Endothelial cell (in vitro differentiated cells): ENCODE results near the gene SLC6A11. TPM values are rescaled to one million over a fixed set of nuclear protein-coding genes. Genes with fewer than 3 reads are reported as not detected.

ENCODE experiments used
- DNase-seq: peaks from one replicate; pipeline ENCODE4 v3.0.0; 2021; ENCODE audit warnings: low spot score
- H3K27ac Mint-ChIP-seq: one replicate; pipeline ENCODE4 v1.8.0; 2021; ENCODE audit warnings: mixed read lengths, inconsistent platforms; ENCODE audit not compliant: unreplicated experiment
- H3K27me3 Mint-ChIP-seq: one replicate; pipeline ENCODE4 v1.8.0; 2021; ENCODE audit warnings: mild to moderate bottlenecking, moderate library complexity, mixed read lengths, inconsistent platforms; ENCODE audit not compliant: unreplicated experiment
- H3K36me3 Mint-ChIP-seq: one replicate; pipeline ENCODE4 v1.8.0; 2021; ENCODE audit warnings: mild to moderate bottlenecking, low read depth, mixed read lengths, inconsistent platforms; ENCODE audit not compliant: unreplicated experiment
- H3K4me1 Mint-ChIP-seq: one replicate; pipeline ENCODE4 v1.8.0; 2021; ENCODE audit warnings: mild to moderate bottlenecking, mixed read lengths, inconsistent platforms; ENCODE audit not compliant: unreplicated experiment
- H3K4me3 Mint-ChIP-seq: one replicate; pipeline ENCODE4 v1.8.0; 2021; ENCODE audit warnings: mild to moderate bottlenecking, mixed read lengths, inconsistent platforms; ENCODE audit not compliant: unreplicated experiment
- H3K9me3 Mint-ChIP-seq: one replicate; pipeline ENCODE4 v1.8.0; 2021; ENCODE audit warnings: mixed read lengths, inconsistent platforms; ENCODE audit not compliant: unreplicated experiment
- total RNA-seq: library from RNA; stranded (reverse); fragmentation: NEBNext Ultra II Directional; extraction: Animal tissue kit (Norgen Biotek cat#: 25700); gene quantifications from one replicate; pipeline ENCODE4 v1.2.1, GENCODE V29; 2021; ENCODE audit not compliant: unreplicated experiment
- TF ChIP-seq, protein P1 (sequence below): fragments of 200-600 bp; sonication (generic); IDR thresholded peaks from one replicate; pipeline ENCODE4 v1.5.0; 2021; ENCODE audit warnings: antibody characterized with exemption; ENCODE audit not compliant: unreplicated experiment

Gene SLC6A11
- total RNA-seq, 1 donor from 2014 or later = 0.15 TPM

DNA sequence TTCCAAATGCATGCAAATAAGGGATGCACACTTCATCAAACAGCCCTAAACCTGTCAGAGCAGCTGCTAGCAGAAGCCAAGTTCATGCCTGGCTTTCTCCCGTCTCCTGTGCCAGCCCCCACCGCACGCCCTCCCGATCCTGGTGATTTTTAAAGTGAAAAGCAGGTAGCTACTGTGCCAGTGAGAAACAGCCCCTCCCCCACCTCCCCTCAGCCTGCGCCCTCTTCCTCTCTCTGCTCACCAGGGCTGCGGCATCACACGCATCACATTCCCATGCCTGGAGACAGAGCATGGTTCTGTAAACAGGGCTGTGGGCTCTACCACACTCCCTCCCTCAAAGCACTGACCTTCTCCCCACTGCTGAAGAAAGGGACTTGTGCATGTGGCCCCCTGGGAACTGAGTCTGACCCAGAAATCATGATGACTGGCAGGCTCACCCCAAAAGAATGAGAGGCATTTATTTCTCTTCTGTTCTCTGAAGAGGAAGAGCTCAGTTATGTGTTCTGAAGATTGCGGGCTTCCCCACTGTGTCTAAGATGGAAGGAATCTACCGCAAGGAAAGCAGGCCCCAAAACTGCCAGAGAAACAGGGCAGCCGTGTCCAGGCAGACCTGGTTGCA lies 162.0 kb downstream of the SLC6A11 start:
- peaks cover 9% of the 10 kb centered on the region for H3K27me3 Mint-ChIP-seq
- no peak overlapping the region for H3K4me3 Mint-ChIP-seq
- H3K4me1 Mint-ChIP-seq = peaks cover 29% of the 10 kb centered on the region

DNA sequence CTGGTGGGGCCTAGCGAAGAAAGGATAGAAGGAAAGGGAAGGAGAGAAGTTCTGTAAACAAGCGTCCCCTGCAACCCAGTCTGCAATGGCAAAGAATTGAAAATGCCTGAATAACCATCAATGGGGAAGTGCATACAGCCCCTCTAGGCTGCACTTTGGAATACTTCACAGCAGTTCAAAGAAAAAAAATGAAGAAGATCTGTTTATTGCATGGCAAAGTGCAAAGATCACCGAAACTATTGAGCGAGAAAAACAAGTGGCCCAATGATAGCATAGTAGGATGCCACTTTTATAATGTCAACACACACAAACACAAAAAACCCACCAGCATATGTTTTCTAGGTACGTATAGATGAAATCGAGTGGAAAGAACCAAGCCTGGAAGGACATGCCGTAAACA lies 162.9 kb downstream of the SLC6A11 start:
- Mint-ChIP-seq H3K27ac (no peak overlapping the region), H3K4me1 (peaks cover 36% of the 10 kb centered on the region), H3K4me3 (no peak overlapping the region), H3K27me3 (peaks cover 3% of the 10 kb centered on the region), H3K9me3 (peaks cover 3% of the 10 kb centered on the region), H3K36me3 (peaks cover 3% of the 10 kb centered on the region)
- TF ChIP-seq, protein P1, sequence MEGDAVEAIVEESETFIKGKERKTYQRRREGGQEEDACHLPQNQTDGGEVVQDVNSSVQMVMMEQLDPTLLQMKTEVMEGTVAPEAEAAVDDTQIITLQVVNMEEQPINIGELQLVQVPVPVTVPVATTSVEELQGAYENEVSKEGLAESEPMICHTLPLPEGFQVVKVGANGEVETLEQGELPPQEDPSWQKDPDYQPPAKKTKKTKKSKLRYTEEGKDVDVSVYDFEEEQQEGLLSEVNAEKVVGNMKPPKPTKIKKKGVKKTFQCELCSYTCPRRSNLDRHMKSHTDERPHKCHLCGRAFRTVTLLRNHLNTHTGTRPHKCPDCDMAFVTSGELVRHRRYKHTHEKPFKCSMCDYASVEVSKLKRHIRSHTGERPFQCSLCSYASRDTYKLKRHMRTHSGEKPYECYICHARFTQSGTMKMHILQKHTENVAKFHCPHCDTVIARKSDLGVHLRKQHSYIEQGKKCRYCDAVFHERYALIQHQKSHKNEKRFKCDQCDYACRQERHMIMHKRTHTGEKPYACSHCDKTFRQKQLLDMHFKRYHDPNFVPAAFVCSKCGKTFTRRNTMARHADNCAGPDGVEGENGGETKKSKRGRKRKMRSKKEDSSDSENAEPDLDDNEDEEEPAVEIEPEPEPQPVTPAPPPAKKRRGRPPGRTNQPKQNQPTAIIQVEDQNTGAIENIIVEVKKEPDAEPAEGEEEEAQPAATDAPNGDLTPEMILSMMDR = no peak
- DNase-seq = no peak

More for the DNA sequence above, 162.0 kb downstream of the SLC6A11 start:
- TF ChIP-seq, protein P1 = no peak
- H3K27ac Mint-ChIP-seq = no peak overlapping the region
- peaks cover 3% of the 10 kb centered on the region for H3K9me3 Mint-ChIP-seq
- peaks cover 3% of the 10 kb centered on the region for H3K36me3 Mint-ChIP-seq
- DNase-seq = peak; percentile 19

DNA sequence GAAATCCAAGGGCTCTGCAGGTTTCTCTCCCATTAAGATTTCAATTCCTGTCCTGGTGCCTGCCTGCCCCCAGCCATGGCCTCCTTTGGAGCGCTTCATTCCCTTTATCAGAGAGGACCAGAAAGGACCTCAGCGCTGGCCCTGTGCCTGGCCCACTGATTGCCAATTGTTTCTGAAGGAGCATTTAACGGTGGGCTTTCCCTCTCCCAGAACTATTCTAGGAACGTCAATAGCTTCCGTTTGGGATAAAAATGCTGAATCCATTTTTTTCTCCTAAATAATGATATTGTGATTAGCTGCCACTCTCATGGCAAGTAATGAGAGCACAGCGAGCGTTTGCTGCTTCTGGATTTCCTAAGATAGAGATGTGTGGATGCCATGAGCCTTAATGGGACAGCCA lies 164.3 kb downstream of the SLC6A11 start:
- H3K4me1 Mint-ChIP-seq = peaks cover 36% of the 10 kb centered on the region
- no peak for DNase-seq

DNA sequence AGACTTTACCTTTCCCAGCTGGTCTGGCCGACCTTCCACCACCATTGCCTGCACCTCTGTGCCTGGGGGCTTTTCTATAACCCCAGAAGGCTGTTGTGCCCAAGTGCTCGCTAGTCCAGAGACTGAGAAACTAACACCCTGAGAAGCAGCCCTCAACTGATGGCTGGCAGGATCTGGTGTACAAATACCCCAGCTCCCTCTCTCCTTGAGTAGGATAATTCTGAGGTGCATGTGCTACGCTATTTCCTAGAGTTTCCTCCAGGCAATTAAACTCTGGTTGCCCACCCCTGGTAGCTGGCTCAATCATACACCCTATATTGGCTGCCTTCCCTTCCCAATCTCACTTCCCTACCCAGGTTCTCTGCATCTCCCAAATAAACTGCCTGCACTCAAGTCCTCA lies 165.0 kb downstream of the SLC6A11 start:
- H3K27ac Mint-ChIP-seq = no peak overlapping the region
- peaks cover 1% of the 10 kb centered on the region for H3K27me3 Mint-ChIP-seq
- H3K36me3 Mint-ChIP-seq = peaks cover 3% of the 10 kb centered on the region
- peaks cover 3% of the 10 kb centered on the region for H3K9me3 Mint-ChIP-seq
- no peak overlapping the region for H3K4me3 Mint-ChIP-seq
- peaks cover 39% of the 10 kb centered on the region for H3K4me1 Mint-ChIP-seq
- DNase-seq = no peak
- TF ChIP-seq, protein P1 = no peak

More for the DNA sequence above, 164.3 kb downstream of the SLC6A11 start:
- no peak overlapping the region for H3K27ac Mint-ChIP-seq
- peaks cover 3% of the 10 kb centered on the region for H3K36me3 Mint-ChIP-seq
- peaks cover 3% of the 10 kb centered on the region for H3K9me3 Mint-ChIP-seq
- H3K27me3 Mint-ChIP-seq = peaks cover 1% of the 10 kb centered on the region
- no peak overlapping the region for H3K4me3 Mint-ChIP-seq
- TF ChIP-seq, protein P1 = no peak

DNA sequence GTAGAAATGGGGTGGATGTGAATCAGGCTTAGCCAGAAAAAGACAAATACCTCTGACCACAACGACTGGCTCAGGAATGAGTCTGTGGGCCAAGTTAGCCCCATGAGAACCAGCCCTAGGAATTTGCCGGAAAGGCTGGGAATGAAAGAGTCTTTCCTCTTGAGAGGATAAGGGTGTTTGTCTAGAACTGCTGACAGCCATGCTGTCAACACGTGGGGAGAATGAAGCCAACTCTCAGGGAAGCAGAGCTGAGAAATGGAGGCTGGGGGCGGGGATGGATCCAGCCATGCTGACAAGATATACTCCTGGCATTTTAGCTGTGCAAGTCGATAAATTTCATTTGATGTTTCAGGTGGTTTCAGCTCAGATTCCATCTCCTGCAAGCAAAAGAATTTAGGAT lies 165.9 kb downstream of the SLC6A11 start:
- peaks cover 3% of the 10 kb centered on the region for H3K9me3 Mint-ChIP-seq
- peaks cover 3% of the 10 kb centered on the region for H3K36me3 Mint-ChIP-seq
- peaks cover 39% of the 10 kb centered on the region for H3K4me1 Mint-ChIP-seq
- TF ChIP-seq, protein P1 = no peak
- no peak overlapping the region for H3K27ac Mint-ChIP-seq
- no peak overlapping the region for H3K4me3 Mint-ChIP-seq
- no peak for DNase-seq
- peaks cover 4% of the 10 kb centered on the region for H3K27me3 Mint-ChIP-seq
